Stimulated activated CD4-positive, alpha-beta T cell treated with anti-CD3 and anti-CD28 coated beads, Interleukin-2, amount 100 ng/mL, for 4 hours (primary cell): ENCODE measurements around the gene ATP8B4.

Source experiments
- DNase-seq: peaks from one replicate; pipeline ENCODE4 v3.0.0-alpha.2; 2020; ENCODE audit warnings: low read depth

The ATP8B4 gene

GRCh38 chr15:49857496-49858475 is 261.2 kb downstream of the ATP8B4 start:
- no peak for DNase-seq

- no peak for DNase-seq
These were observed 263.0 kb downstream of the ATP8B4 start for GRCh38 chr15:49855917-49856637.

- DNase-seq, result no peak
These were observed 266.3 kb downstream of the ATP8B4 start for GRCh38 chr15:49852756-49853155.

GRCh38 chr15:49848807-49849206 is 270.2 kb downstream of the ATP8B4 start:
- no peak for DNase-seq

GRCh38 chr15:49848282-49848724 is 270.7 kb downstream of the ATP8B4 start:
- DNase-seq, result no peak

GRCh38 chr15:49847423-49848281 is 271.4 kb downstream of the ATP8B4 start:
- DNase-seq, result no peak

- no peak for DNase-seq
These were observed 274.6 kb downstream of the ATP8B4 start for GRCh38 chr15:49844390-49844789.

- DNase-seq, result no peak
These were observed 275.3 kb downstream of the ATP8B4 start for GRCh38 chr15:49843725-49844124.

GRCh38 chr15:49842031-49842730 is 276.9 kb downstream of the ATP8B4 start:
- no peak for DNase-seq

- no peak for DNase-seq
These were observed 286.5 kb downstream of the ATP8B4 start for GRCh38 chr15:49832511-49832910.

GRCh38 chr15:49831206-49831965 is 287.6 kb downstream of the ATP8B4 start:
- no peak for DNase-seq

GRCh38 chr15:49830391-49830790 is 288.6 kb downstream of the ATP8B4 start:
- no peak for DNase-seq

GRCh38 chr15:49827311-49827710 is 291.7 kb downstream of the ATP8B4 start:
- no peak for DNase-seq

- no peak for DNase-seq
These were observed 292.3 kb downstream of the ATP8B4 start for GRCh38 chr15:49826640-49827234.

- DNase-seq, result no peak
These were observed 294.3 kb downstream of the ATP8B4 start for GRCh38 chr15:49824775-49825099.

- DNase-seq, result no peak
These were observed 294.9 kb downstream of the ATP8B4 start for GRCh38 chr15:49823987-49824774.

GRCh38 chr15:49817100-49817499 is 301.9 kb downstream of the ATP8B4 start:
- DNase-seq, result no peak

GRCh38 chr15:49815950-49816349 is 303.1 kb downstream of the ATP8B4 start:
- DNase-seq, result no peak

- no peak for DNase-seq
These were observed 303.5 kb downstream of the ATP8B4 start for GRCh38 chr15:49815526-49815925.

GRCh38 chr15:49814709-49815108 is 304.3 kb downstream of the ATP8B4 start:
- DNase-seq, result no peak
